HEK293T (cell line): Measurements from ENCODE around the gene MOV10L1.

ENCODE experiments used
- CTCF ChIA-PET: fragments of 350-600 bp; formaldehyde crosslinking; extraction: SDS; loops from one replicate; lab custom pipeline; 2021; ENCODE audit warnings: antibody characterized with exemption, inconsistent platforms; lab: Yijun Ruan, JAX
- POLR2A ChIA-PET: fragments of 350-600 bp; formaldehyde crosslinking; extraction: SDS; loops from one replicate; lab custom pipeline; 2020; ENCODE audit warnings: antibody characterized with exemption, inconsistent platforms; lab: Yijun Ruan, JAX
- DNase-seq: peaks from one replicate; pipeline ENCODE4 v3.0.0; 2012; ENCODE audit warnings: mixed read lengths; ENCODE audit errors: extremely low spot score
- ARNT ChIP-seq: fragments of 450-650 bp; IDR thresholded peaks from 2 replicates; pipeline ENCODE4 v1.6.1; 2017; ENCODE audit warnings: mild to moderate bottlenecking
- BHLHE40 ChIP-seq: fragments of 450-650 bp; IDR thresholded peaks from 2 replicates; pipeline ENCODE4 v1.6.1; 2016; ENCODE audit warnings: mild to moderate bottlenecking, moderate library complexity, borderline replicate concordance
- CTBP1 ChIP-seq: fragments of 450-650 bp; IDR thresholded peaks from 2 replicates; pipeline ENCODE4 v1.6.1; 2016; ENCODE audit warnings: borderline replicate concordance
- ELF4 ChIP-seq: fragments of 450-650 bp; IDR thresholded peaks from 2 replicates; pipeline ENCODE4 v1.6.1; 2017; ENCODE audit warnings: antibody characterized with exemption
- FOXA1 ChIP-seq: fragments of 450-650 bp; IDR thresholded peaks from 2 replicates; pipeline ENCODE4 v1.6.1; 2016; ENCODE audit warnings: mild to moderate bottlenecking
- FOXK2 ChIP-seq: fragments of 450-650 bp; IDR thresholded peaks from 2 replicates; pipeline ENCODE4 v1.6.1; 2016; ENCODE audit warnings: mild to moderate bottlenecking
- FOXM1 ChIP-seq: fragments of 450-650 bp; IDR thresholded peaks from 2 replicates; pipeline ENCODE4 v1.6.1; 2017; ENCODE audit warnings: mild to moderate bottlenecking, borderline replicate concordance
- HDGF ChIP-seq: fragments of 450-650 bp; IDR thresholded peaks from 2 replicates; pipeline ENCODE4 v1.6.1; 2017; ENCODE audit warnings: antibody characterized with exemption, borderline replicate concordance
- L3MBTL2 ChIP-seq: fragments of 450-650 bp; conservative IDR thresholded peaks from 2 replicates; pipeline ENCODE4 v1.6.1; 2016; ENCODE audit warnings: mild to moderate bottlenecking
- LEF1 ChIP-seq: fragments of 450-650 bp; IDR thresholded peaks from 2 replicates; pipeline ENCODE4 v1.6.1; 2017; ENCODE audit warnings: mild to moderate bottlenecking, borderline replicate concordance
- NFRKB ChIP-seq: fragments of 450-650 bp; IDR thresholded peaks from 2 replicates; pipeline ENCODE4 v1.6.1; 2016; ENCODE audit warnings: mild to moderate bottlenecking, moderate library complexity
- PKNOX1 ChIP-seq: fragments of 450-650 bp; IDR thresholded peaks from 2 replicates; pipeline ENCODE4 v1.6.1; 2016
- SP1 ChIP-seq: fragments of 450-650 bp; IDR thresholded peaks from 2 replicates; pipeline ENCODE4 v1.6.1; 2017
- SUZ12 ChIP-seq: fragments of 450-650 bp; IDR thresholded peaks from 2 replicates; pipeline ENCODE4 v1.6.1; 2016; ENCODE audit warnings: mild to moderate bottlenecking
- TARDBP ChIP-seq: fragments of 450-650 bp; IDR thresholded peaks from 2 replicates; pipeline ENCODE4 v1.6.1; 2016
- ZNF384 ChIP-seq: fragments of 450-650 bp; IDR thresholded peaks from 2 replicates; pipeline ENCODE4 v1.6.1; 2016

Gene MOV10L1

GRCh38 chr22:50078761-50079160 lies 11.0 kb upstream of the MOV10L1 start:
- POLR2A ChIA-PET = no interaction called here
- CTCF ChIA-PET = no interaction called here
- TF ChIP-seq NFRKB = no peak
- TF ChIP-seq SUZ12 = no peak
- no peak for TF ChIP-seq ELF4
- TF ChIP-seq BHLHE40 = no peak
- no peak for TF ChIP-seq FOXM1
- no peak for TF ChIP-seq SP1
- TF ChIP-seq LEF1 = no peak
- TF ChIP-seq L3MBTL2 = no peak
- no peak for TF ChIP-seq ARNT
- TF ChIP-seq FOXK2 = no peak
- no peak for TF ChIP-seq HDGF
- no peak for TF ChIP-seq ZNF384
- TF ChIP-seq FOXA1 = no peak
- TF ChIP-seq TARDBP = no peak
- TF ChIP-seq CTBP1 = no peak
- TF ChIP-seq PKNOX1 = no peak
- DNase-seq = no peak

- ChIA-PET CTCF (no interaction called here), POLR2A (no interaction called here)
- no peak for TF ChIP-seq LEF1
- TF ChIP-seq L3MBTL2 = no peak
- no peak for TF ChIP-seq ZNF384
- no peak for TF ChIP-seq TARDBP
- TF ChIP-seq PKNOX1 = no peak
- no peak for TF ChIP-seq FOXA1
- no peak for TF ChIP-seq CTBP1
- no peak for TF ChIP-seq FOXM1
- no peak for TF ChIP-seq NFRKB
- TF ChIP-seq BHLHE40 = no peak
- no peak for TF ChIP-seq FOXK2
- no peak for TF ChIP-seq SUZ12
- no peak for TF ChIP-seq ARNT
- no peak for TF ChIP-seq SP1
- TF ChIP-seq HDGF = no peak
- TF ChIP-seq ELF4 = no peak
- DNase-seq = no peak
Observed at GRCh38 chr22:50080077-50080465, 9.7 kb upstream of the MOV10L1 start.

GRCh38 chr22:50081426-50082196 lies 8.2 kb upstream of the MOV10L1 start:
- CTCF ChIA-PET = interaction anchor here (0.6 kb wide), 1 partner anchor 8 kb away, joined by 3 read pairs; no protein-coding TSS in a partner anchor
- no peak for DNase-seq
- no peak for TF ChIP-seq L3MBTL2
- no peak for TF ChIP-seq PKNOX1
- no peak for TF ChIP-seq ELF4
- no peak for TF ChIP-seq FOXK2
- TF ChIP-seq ZNF384 = no peak
- no peak for TF ChIP-seq ARNT
- TF ChIP-seq LEF1 = no peak
- no peak for TF ChIP-seq HDGF
- TF ChIP-seq SUZ12 = no peak
- no peak for TF ChIP-seq BHLHE40
- TF ChIP-seq FOXM1 = no peak
- no peak for TF ChIP-seq TARDBP
- no peak for TF ChIP-seq FOXA1
- TF ChIP-seq NFRKB = no peak
- POLR2A ChIA-PET = interaction anchor here (0.5 kb wide), 1 partner anchor 17 kb away, joined by 3 read pairs; no protein-coding TSS in a partner anchor

- no peak for TF ChIP-seq NFRKB
- TF ChIP-seq FOXM1 = no peak
- no peak for TF ChIP-seq LEF1
- no peak for TF ChIP-seq PKNOX1
- no peak for TF ChIP-seq TARDBP
- no peak for TF ChIP-seq L3MBTL2
- TF ChIP-seq FOXA1 = no peak
- no peak for TF ChIP-seq BHLHE40
- no peak for TF ChIP-seq ARNT
- no peak for TF ChIP-seq SP1
- no peak for TF ChIP-seq ELF4
- TF ChIP-seq SUZ12 = no peak
- no peak for TF ChIP-seq CTBP1
- no peak for TF ChIP-seq ZNF384
- TF ChIP-seq HDGF = no peak
- no peak for TF ChIP-seq FOXK2
- no peak for DNase-seq
- ChIA-PET CTCF (interaction anchor here (0.6 kb wide), 1 partner anchor 9 kb away, joined by 3 read pairs; no protein-coding TSS in a partner anchor), POLR2A (interaction anchor here (0.5 kb wide), 1 partner anchor 16 kb away, joined by 3 read pairs; no protein-coding TSS in a partner anchor)
Observed at GRCh38 chr22:50082197-50082715, 7.5 kb upstream of the MOV10L1 start.

- no peak for DNase-seq
- TF ChIP-seq ELF4 (no peak), CTBP1 (no peak)
- ChIA-PET POLR2A (no interaction called here), CTCF (no interaction called here)
Observed at GRCh38 chr22:50082961-50083461, 6.8 kb upstream of the MOV10L1 start.
